ENCODE data around the gene MON2. TPM values are rescaled to one million over a fixed set of nuclear protein-coding genes. Genes with fewer than 3 reads are reported as not detected.

The MON2 gene
- total RNA-seq, 5 donors from 2014 or later (not counting 1 experiment from before 2014, with no cell fraction given) = 61.2 to 73.2 (median 66.5) TPM

DNA sequence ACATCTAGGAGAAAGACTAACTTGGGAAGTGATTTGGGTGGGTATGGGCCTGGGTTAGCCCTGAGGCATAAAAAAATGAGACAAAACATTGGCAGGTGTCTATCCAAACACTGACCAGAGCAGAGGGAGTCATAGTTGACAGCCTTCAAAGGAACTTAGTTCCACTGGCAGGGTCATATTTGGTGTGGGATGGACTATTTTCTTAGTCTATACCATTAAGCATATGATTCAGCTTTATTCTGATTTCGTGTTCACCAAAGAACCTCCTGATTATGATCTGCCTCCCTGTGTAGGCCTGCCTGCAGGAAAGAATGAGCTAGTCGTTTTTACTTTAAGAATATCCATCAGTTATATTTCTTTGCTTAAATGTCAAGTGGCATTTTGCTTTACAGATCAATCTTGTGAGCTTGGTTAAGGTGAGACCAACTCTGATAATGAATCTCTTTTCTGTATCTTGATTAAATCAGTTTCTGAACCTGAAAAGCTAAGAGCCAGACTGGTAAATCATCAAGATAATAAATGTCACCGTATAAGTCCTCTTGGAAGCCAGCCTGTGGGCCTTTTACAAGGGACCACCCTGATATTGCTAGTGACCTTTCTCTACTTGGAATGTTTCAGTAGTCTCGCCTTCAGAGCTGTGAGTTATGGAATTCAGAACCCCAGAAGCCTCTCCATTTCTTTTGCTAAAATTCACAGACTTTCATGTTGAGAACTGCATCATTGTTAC lies 182.9 kb downstream of the MON2 start:
- Mint-ChIP-seq H3K4me1 (peaks cover 4 to 5% (median 4%) of the 10 kb centered on the region in 3 donors), H3K9me3 (no peaks in the 10 kb centered on the region), H3K27me3 (peaks cover 2 to 3% of the 10 kb centered on the region in 2 donors), H3K27ac (no peak overlapping the region), H3K4me3 (no peak overlapping the region), H3K36me3 (no peaks in the 10 kb centered on the region)
- WGBS (ENCODE audit: insufficient coverage) = 100% methylated on average over 1 of the region's 4 CpGs
- ATAC-seq (replicated peaks in 1 of 4) (no peak), DNase-seq (no peak)
- ChIA-PET CTCF (no interaction called here), POLR2A (interaction anchor here in 1 of 2 donors (0.6 to 1.3 kb wide), 2 partner anchors 46 to 260 kb away, joined by 3 to 4 read pairs; no protein-coding TSS in a partner anchor)
- Histone ChIP-seq H3K4me3 (ENCODE audit: control insufficient read depth in 1 of 2, extremely low read depth in 1 of 2, low read length in 1 of 2) (no peak overlapping the region), H3K36me3 (ENCODE audit: control insufficient read depth in 2 of 2, extremely low read depth in 1 of 2, insufficient read depth in 1 of 2, low read length in 1 of 2) (no peaks in the 10 kb centered on the region), H3K27ac (ENCODE audit: low read length) (no peak overlapping the region), H3K9me3 (no peaks in the 10 kb centered on the region), H3K27me3 (replicated peaks in 1 of 2; ENCODE audit: control insufficient read depth in 2 of 2, extremely low read depth in 1 of 2, insufficient read depth in 2 of 2, low read length in 1 of 2) (peaks cover 0 to 8% of the 10 kb centered on the region in 2 experiments), H3K4me1 (ENCODE audit: control insufficient read depth in 1 of 2, extremely low read depth in 1 of 2, insufficient read depth in 2 of 2, low read length in 2 of 2) (peaks cover 2 to 4% of the 10 kb centered on the region in 2 experiments)

Other genes starting within 250 kb of the MON2 start
- 100 to 1,000 TPM; 137 to 256 (median 138) TPM for gene USP15, start 206.4 kb upstream of the MON2 start, total RNA-seq